NCI-H1930 (cell line): ENCODE data around the gene CPNE4.
A peak's percentile ranks its signal among the peaks of the same experiment; 100 is the strongest.
"Not testable (repeated sequence)": the region's sequence is repeated elsewhere in the genome, so short reads cannot be mapped to it uniquely, and the experiment has no call there.

Experiments used
- DNase-seq, 2 experiments: peaks; one replicate each; lab custom pipeline; 2025; lab: John Stamatoyannopoulos, UW

The CPNE4 gene

GRCh38 chr3:132016061-132017041 is 18.5 kb downstream of the CPNE4 start:
- DNase-seq: no peak

- no peak for DNase-seq
Observed at GRCh38 chr3:132014105-132014504, 20.7 kb downstream of the CPNE4 start.

GRCh38 chr3:132009241-132009640 is 25.6 kb downstream of the CPNE4 start:
- no peak for DNase-seq

GRCh38 chr3:132008837-132009236 is 26.0 kb downstream of the CPNE4 start:
- DNase-seq: no peak

GRCh38 chr3:132007617-132008016 is 27.2 kb downstream of the CPNE4 start:
- DNase-seq: no peak

- DNase-seq: peak in 1 of 2 experiments; percentile 1
Observed at GRCh38 chr3:132006605-132007204, 28.1 kb downstream of the CPNE4 start.

- DNase-seq: no peak
Observed at GRCh38 chr3:132004571-132004970, 30.2 kb downstream of the CPNE4 start.

- DNase-seq: no peak
Observed at GRCh38 chr3:132003685-132004084, 31.1 kb downstream of the CPNE4 start.

GRCh38 chr3:132001999-132002398 is 32.8 kb downstream of the CPNE4 start:
- DNase-seq: no peak

- DNase-seq: no peak
Observed at GRCh38 chr3:132001036-132001435, 33.8 kb downstream of the CPNE4 start.

GRCh38 chr3:131998027-131998426 is 36.8 kb downstream of the CPNE4 start:
- DNase-seq: no peak

GRCh38 chr3:131995891-131996290 is 38.9 kb downstream of the CPNE4 start:
- DNase-seq: no peak

- no peak for DNase-seq
Observed at GRCh38 chr3:131989318-131989717, 45.5 kb downstream of the CPNE4 start.

GRCh38 chr3:131988209-131988608 is 46.6 kb downstream of the CPNE4 start:
- no peak for DNase-seq

GRCh38 chr3:131983689-131984088 is 51.1 kb downstream of the CPNE4 start:
- DNase-seq: no peak

GRCh38 chr3:131981323-131981722 is 53.5 kb downstream of the CPNE4 start:
- no peak for DNase-seq

GRCh38 chr3:131976448-131976847 is 58.4 kb downstream of the CPNE4 start:
- DNase-seq: no peak

- DNase-seq: no peak
Observed at GRCh38 chr3:131975047-131975446, 59.8 kb downstream of the CPNE4 start.

- DNase-seq: no peak
Observed at GRCh38 chr3:131973731-131974130, 61.1 kb downstream of the CPNE4 start.

- DNase-seq: no peak
Observed at GRCh38 chr3:131972550-131972949, 62.3 kb downstream of the CPNE4 start.

- DNase-seq: no peak
Observed at GRCh38 chr3:131972091-131972490, 62.7 kb downstream of the CPNE4 start.

GRCh38 chr3:131963442-131963841 is 71.4 kb downstream of the CPNE4 start:
- DNase-seq: not testable (repeated sequence)

- no peak for DNase-seq
Observed at GRCh38 chr3:131962982-131963381, 71.8 kb downstream of the CPNE4 start.
